Fibroblast of peridontal ligament (primary cell): Measurements from ENCODE around the gene EYS.

Source experiments
- DNase-seq: peaks from one replicate; pipeline ENCODE4 v3.0.0-alpha.2; 2010; ENCODE audit errors: extremely low read depth

EYS gene

DNA sequence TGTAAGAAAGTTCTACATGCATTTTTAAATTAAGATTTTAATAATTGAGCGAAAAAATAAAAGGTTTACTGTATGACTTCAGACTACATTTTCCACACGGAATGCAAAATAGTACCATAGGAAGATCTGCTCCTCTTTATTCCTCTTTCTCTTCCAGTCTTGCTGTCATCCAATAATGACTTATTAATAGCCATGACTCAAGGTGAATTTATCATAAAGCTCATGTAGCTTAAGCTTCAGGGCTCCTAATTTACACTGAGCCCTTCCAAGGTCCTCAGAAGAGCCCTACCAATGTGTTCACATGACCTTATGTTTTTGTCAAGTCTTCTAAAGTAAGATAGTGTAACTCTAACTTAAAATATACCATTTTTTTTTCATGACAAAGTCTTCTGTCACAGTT is 1561.4 kb downstream of the EYS start:
- no peak for DNase-seq

DNA sequence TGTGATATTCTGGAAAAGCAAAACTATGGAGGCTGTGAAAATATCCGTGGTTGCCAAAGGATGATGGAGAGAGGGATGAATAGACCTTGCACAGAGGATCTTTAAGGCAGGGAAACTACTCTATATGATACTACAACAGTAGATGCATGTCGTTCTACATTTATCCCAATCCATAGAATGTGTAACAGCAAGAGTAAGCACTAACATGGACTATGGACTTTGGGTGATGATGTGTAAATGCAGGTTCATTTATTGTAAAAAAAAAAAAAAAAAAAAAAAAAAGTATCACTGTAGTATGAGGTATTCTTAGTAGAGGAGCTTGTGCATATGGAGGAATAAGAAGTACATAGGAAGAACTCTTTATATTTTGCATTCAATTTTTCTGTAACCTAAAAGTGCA is 1563.9 kb downstream of the EYS start:
- DNase-seq: no peak

DNA sequence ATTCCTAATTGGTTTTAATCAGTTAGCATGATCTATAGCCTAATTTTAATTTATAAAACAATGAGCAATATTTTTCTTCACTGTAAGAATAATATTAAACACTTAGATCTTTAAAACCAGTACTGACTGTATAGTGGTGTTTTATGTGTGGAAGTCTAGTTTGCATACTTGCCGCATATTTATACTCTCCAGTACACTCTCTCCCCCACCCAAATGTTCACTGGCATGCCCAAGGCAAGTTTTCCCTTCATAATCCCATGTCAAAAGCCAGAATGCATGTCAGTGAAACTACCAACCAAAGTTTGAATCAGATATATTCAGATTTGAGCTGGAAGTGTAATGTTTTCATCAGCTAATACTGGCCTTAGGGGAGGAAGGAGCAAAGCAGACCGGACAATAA is 1565.3 kb downstream of the EYS start:
- DNase-seq: no peak

DNA sequence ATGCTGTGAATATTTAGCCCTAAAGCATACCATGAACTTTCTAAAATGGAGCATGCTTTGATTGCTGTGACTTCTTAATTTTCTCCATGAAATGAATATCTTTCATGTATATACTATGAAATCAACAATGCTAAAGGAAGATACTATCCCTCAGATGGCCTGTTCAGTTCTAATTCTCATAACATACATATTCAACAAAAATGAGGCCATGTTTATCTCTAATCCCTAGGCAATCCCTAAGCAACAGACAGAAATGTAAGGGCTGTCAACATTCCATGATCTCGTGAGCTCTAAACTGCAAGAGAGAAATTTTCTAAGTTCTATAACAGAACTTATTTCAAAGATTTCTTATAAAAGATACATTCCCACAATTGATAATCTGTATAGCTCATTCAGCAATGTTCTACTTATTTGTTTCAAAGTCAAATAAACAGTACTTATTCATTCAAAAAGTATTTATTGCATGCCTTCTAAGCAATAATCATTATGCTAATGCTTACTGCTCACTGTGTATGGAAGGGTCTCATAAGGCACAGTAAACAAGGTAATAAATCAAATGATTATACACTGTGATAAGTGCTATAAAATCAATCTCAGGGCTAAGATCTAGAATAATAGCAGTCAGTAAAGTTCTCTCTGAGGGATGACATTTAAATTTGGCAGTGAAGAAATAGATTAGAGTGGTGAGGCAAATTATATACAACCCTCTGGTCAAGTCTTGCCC is 1578.6 kb downstream of the EYS start:
- DNase-seq: no peak

DNA sequence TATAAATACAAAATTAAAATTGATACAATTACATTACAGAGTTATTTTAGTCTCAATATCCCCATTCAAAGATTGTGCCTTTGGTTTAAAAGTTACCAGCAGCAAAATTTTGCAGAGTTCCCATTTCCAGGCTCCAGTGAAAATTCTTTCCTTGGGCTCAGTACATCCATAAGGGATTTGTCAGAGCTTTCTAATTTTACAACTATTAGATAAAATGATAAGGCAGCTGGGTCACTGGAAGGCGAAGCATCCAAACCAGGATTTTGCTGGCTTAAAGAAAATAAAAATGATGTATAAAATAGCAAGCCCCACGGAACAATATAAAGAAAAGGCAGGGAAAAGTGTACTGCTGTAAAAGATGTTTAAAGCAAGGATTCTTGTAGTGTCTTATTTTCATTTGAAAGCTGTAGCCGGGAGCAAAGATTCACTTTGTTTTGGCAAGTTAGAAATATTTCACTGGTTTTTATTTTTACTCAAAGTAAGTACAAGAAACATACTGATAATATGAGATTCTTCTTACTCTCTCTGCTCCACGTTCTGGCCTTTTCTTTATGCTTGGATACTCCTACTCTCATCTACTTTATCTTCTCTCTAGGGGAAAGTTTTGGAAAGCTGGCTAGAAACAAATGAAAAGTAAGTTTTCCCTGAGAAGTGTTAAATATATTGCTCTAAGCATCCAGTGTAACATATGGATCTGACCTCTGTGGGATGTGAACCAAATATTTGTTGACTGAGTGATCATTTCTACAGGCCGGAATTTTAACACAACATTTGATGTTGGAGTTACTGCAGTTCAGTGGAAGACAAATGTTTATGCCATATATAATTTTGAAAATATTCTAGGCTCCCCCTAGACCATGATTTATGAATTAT is 1583.0 kb downstream of the EYS start:
- DNase-seq: no peak

DNA sequence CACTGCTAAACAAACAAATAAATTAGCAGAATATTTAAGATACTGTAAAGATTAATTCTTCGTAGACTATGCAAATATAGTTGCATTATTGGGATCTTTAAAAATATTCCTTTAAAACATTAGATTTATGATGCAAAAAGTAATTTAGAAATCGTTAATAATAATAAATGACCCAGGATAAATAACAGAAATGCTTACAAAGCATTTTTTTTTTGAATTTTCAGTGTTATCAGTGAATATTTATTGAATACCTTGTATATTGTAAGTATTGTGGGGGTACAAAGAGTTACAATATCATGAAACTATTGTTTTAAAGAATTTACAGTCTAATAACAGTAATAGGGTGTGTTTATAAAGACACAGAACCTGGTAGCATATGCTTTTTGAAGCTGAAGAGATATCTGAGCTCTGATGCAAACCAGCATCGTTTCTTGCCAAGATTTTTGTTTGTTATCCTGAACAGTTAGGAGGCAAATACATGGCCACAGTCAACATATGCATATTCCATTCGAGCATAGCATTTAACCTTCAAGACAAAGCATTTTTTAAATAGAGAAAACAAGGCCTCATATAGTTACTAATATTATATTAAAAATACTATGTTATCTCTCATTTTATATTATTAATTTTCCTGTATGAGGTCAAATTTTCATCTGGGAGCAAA is 1584.2 kb downstream of the EYS start:
- no peak for DNase-seq

DNA sequence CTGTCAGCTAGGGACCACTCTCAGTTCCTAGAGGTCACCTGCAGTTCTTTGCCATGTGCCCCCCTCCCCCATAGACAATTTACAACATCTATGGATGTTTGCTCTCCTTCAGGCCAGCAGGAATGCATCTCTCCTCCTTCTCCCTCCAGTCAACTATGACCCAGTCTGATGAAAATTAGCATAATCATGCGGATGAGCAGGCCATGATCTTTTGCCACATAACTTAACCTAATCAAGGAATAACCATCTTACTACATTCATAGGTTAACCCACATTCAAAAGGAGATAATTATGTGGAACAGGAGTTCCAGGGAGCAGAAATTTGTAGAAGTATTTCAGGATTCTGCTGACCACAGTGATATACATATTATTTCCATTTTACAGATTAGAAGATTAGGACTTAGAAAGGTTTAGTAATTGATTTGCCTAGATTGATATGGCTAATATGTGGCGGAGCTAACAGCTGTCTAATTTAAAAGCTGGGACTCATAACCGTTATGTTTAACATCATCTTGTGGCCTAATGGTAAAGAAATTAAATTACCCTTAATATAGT is 1585.9 kb downstream of the EYS start:
- DNase-seq: no peak

DNA sequence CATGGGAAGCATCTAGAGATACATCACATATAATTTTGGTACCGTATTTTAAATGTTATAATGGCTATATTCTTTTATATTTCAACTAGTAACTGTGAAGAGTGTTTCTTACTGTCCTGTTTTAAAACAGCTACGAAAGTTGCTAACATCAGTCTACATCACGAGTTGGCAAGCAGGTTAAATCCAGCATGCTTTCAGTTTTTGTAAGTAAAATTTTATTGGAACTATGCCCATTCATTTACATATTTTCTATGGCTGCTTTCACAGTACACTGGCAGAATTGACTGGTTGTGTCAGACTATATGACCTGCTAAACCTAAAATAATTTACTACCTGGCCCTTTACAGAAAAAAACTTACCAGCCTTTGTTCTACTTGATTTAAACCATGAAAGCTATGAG is 1593.3 kb downstream of the EYS start:
- no peak for DNase-seq

DNA sequence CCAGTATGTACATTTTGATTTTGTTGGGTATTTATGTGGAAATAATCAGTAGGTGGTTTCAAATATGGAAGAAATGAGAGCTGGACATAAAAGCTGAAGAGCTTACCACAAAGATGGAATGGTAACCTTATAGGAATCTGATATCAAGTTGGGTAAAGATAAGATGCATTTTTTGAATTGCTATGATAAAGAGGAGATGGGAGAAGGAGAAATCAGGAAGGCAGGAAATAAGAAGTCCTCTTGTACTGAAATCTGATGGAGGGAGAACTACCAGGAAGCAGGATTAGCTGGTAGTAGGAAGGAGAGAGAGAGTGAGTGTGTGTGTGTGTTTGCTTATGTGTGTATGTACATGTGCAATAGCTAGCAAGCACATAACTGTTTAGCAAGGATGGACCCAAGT is 1603.0 kb downstream of the EYS start:
- no peak for DNase-seq

DNA sequence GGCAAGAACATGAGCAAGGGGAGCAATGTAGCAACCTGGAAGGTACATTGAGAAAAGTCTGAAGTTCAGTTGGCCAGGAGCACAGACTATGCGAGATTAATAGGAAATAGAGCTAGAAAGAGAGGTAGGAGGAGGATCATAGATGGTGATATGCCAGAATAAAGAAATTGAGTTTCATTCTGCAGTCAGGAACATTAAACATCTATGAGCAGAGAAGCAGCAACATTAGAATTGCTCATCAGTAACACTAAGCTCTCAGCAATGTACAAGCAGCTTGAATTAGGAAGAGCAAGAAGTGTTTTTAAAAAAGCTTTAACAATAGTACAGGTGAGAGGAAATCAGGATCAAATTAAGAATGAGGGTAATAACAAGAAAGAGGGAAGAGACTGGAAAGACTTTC is 1603.5 kb downstream of the EYS start:
- DNase-seq: no peak

DNA sequence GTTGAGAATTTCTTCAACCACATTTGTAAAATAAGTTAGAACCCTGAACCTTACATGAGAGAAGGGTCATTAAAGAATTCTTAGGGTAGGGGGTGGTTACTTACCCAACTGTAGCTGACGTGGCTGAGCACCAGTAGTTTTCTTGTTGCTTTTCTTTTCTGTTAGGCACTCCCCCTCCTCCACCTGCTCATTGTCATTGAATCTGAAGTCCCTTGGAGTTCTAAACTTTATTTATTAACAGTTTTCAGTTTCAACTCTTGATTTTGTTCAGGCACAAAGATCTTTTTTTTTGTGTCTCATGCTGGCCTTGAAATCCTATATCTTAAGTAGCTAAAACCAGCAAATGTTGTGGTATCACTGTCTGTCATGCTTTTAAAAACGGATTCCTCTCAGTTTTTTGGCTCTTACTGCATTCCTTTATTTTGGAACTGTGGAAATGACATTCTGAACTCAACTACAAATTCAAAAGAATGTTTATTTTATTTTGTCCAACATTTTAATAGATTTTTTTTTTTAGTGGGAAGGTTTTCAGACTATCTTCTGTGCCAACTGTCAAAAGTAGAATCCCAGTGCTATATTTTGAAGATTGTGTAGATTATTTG is 1606.2 kb downstream of the EYS start:
- DNase-seq: no peak

DNA sequence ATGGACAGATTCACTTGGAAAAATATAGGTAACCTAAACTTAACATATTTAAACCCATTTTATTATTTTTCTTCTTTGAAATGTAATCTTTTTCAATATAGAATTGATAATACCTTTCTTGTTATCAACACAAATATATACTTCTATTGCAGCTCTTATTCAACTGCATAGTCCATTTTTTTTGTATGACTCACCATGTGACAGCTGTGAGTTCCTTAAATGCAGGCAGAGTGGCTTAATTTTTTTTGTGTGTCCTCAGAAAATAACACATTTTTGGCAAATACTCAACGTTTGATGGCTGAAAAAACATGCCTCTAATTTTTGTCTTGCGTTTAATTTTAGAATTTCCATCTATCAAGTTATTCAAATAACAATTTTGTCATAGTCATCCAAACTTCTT is 1616.7 kb downstream of the EYS start:
- DNase-seq: no peak

DNA sequence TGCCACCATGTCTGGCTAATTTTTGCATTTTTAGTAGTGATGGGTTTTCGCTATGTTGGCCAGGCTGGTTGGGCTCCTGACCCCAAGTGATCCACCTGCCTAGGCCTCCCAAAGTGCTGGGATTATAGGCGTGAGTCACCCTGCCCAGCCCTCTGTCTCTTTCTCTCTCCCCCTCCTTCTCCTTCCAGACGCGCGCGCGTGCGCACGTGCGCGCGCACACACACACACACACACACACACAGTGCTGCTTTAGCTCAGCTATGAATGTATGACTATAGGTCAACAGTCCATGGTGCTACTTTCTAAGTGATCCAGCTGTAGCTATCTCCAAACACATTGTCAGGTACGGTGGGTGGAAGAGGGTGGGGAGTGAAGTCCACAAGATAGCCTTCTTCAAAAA is 1621.9 kb downstream of the EYS start:
- DNase-seq: no peak

DNA sequence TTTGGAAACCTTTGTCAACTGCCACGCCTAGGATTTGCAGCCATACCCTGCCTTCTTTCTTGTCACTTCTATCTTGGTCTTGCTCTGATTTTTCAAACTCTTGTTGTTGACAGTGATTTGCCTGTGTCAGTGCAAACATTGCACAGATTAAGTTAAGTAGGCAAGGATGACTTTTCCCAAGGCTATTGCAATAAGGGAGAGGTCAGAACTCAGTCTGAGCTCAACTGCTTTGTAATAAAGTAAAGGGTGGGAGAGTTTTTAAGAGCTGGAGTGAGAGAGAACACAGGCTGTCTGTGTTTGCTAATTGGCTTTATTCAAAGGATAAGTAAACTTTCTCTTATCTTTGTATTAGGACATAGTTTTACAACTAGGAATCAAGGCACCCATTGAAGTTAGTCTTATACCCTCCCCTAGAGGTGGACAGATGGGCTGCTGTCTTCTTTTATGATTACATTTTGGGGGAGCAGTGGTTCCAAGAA is 1622.8 kb downstream of the EYS start:
- DNase-seq: no peak

DNA sequence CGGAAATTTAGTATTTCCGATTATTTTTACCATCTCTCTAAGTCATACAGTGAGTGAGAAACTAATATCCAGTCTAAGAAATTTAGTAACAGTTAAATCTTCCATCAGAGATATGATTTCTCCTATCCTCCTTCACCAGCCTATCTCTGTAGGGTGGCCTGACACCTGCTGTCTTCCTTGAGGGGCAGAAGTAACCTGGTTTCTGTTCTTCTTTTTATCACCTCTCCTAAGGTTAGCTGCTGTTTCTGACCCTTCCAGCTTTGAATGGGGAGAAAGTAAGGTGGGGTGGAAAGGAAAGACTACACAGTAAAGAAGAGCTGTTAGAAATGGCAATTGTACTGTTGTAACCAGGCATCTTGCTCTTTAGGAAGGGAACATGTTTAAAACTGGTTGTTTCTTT is 1623.8 kb downstream of the EYS start:
- DNase-seq: no peak

DNA sequence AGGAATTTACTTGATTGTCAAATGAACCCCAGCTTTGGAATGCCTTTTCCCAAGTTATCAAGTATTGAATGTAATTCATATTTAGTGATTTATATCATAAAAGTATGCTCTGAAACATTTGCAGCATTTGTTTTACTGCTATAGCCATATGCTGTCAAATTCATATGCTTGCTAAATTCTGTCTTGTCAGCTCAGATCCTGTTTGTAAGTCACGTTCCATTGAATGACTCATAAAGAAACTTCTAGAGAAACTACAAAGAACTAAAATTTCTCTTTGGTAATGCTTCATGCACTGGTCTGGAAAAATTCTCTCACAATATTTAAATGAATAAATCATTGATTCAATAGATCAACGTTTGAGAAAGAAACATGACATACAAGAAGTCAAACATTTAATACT is 1625.6 kb downstream of the EYS start:
- DNase-seq: peak; percentile 1

DNA sequence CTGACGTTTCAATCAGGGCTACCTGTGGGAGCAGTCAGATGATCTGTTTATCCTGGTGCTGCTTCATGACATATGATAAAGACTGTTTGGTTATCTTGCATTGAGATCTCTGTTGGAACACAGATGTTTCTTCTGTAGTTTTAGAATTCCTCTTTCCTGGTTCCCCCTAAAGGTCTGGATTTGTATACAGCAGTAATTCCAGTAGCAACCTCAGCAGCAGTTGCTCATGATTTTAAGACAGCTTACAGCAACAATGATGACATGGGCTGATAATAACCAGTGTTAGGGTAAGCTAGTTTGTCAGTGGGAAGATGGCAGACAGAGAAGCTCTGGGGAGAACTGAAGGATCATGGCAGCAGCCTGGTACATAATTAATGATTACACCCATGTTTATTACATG is 1632.0 kb downstream of the EYS start:
- DNase-seq: no peak

DNA sequence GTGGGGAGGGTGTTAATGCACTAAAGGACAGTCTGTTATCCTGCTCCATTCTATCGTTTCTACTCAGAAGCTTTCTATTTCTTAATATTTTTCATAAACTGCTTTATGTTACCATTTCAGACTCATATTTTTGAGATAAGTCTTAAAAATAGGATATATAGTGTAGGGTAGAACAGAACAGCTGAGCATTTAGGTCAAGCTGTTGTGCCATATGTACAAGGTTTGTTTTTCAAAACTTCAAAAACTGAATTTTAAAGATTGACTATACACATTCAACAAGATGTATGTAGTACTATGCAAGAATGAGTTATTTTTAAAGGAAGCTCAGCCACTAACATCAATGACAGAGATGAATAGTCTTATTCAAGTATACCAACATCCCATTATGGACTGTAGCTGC is 1634.3 kb downstream of the EYS start:
- DNase-seq: no peak

DNA sequence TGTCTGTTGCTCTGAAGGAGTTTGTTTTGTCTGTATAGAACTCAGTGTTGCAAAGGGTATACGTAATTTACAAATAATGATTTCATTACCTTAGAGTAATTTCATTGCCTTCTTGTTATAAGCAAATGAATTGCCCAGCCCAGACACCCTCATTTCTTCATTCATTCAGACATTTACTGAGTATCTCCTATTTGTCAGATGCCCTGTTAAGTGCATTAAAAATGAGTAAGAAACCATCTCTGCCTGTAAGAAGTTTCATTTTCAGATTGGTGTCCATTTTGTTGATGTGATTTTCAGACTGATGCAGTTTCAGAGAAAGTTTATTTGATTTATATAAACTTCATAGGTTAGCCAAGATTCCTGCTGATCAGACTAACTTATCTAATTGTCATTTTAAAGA is 1642.1 kb downstream of the EYS start:
- no peak for DNase-seq

DNA sequence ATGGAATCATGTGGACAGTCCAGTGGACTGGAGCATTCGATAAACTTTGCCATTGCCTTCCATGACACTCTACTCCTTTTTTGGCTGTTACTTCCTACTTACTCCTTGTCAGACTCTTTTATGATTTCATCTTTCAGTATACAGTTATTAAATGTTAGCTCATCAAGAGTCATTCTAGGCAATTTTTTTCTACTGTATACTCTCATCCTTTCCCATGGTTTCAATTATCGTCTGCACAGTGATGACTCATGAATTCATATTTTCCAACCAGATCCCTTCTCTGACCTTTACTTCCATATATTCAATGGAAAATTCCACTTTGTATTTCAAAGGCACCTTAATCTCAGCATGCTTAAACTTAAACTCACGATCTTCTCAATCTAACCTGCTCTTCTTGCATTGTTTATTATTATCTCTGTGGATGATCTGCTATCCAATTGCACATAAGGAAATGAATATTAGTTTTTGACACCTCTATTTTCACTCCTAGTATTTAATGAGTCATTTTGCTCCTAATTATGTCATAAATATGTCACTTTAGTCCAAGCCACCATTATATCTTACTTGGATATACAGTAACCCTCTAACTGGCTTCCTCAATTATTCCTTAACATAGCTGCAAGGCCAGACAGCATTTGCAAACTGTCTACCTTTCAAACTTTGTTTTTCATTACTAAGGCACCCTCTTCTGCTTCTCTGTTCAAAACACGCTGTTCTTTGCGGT is 1643.9 kb downstream of the EYS start:
- DNase-seq: peak; percentile 22

DNA sequence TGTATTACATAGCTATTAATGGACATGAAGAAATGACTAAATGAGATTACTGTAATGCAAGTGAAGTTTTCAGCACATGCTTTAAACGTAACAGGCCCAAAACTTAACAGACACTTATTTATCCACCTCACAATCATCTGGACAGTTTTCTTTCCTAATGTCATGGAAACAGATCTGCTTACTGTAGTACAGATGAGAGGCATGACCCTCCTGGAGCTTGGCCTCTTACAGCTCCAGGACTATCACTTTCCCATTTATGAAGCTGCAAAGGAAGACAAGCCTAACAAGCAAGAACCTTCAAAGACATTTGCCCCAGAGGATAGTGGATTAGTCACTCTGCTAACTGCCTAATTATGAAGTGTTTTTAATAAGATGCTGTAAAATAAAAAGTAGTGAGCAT is 1652.2 kb downstream of the EYS start:
- DNase-seq: no peak
